Smooth muscle cell (in vitro differentiated cells): ENCODE measurements around the gene DSTN. TPM values are rescaled to one million over a fixed set of nuclear protein-coding genes. Genes with fewer than 3 reads are reported as not detected.

ENCODE experiments used
- DNase-seq: peaks from one replicate; lab custom pipeline; 2025; ENCODE audit not compliant: unreplicated experiment; lab: John Stamatoyannopoulos, UW
- H2AFZ ChIP-seq: fragments of 200-600 bp; sonication (generic); 2 replicates; pipeline ENCODE4 v1.6.0; 2016; ENCODE audit warnings: antibody characterized with exemption, low read depth, mild to moderate bottlenecking
- H3F3A ChIP-seq: fragments of 200-600 bp; sonication (generic); 2 replicates; pipeline ENCODE4 v1.6.0; 2017; ENCODE audit warnings: antibody characterized with exemption, low read depth
- H3K27ac ChIP-seq: fragments of 200-600 bp; sonication (generic); 2 replicates; pipeline ENCODE4 v1.5.1; 2016; ENCODE audit warnings: low read depth, mild to moderate bottlenecking
- H3K27me3 ChIP-seq: fragments of 200-600 bp; sonication (generic); 2 replicates; pipeline ENCODE4 v1.6.1; 2016; ENCODE audit warnings: low read depth, mild to moderate bottlenecking
- H3K36me3 ChIP-seq: fragments of 200-600 bp; sonication (generic); 2 replicates; pipeline ENCODE4 v1.5.1; 2016; ENCODE audit warnings: low read depth
- H3K4me1 ChIP-seq: fragments of 200-600 bp; sonication (generic); 2 replicates; pipeline ENCODE4 v1.5.1; 2016; ENCODE audit warnings: low read depth
- H3K4me2 ChIP-seq: fragments of 200-600 bp; sonication (generic); 2 replicates; pipeline ENCODE4 v1.6.0; 2016; ENCODE audit warnings: mild to moderate bottlenecking
- H3K4me3 ChIP-seq: fragments of 200-600 bp; sonication (generic); 2 replicates; pipeline ENCODE4 v1.5.1; 2016; ENCODE audit warnings: mild to moderate bottlenecking
- H3K79me2 ChIP-seq: fragments of 200-600 bp; sonication (generic); 2 replicates; pipeline ENCODE4 v1.6.0; 2016; ENCODE audit warnings: low read depth, mild to moderate bottlenecking
- H3K9ac ChIP-seq: fragments of 200-600 bp; sonication (generic); 2 replicates; pipeline ENCODE4 v1.6.0; 2016; ENCODE audit warnings: low read depth
- H3K9me3 ChIP-seq: fragments of 200-600 bp; sonication (generic); replicated peaks from 2 replicates; pipeline ENCODE4 v1.5.1; 2016; ENCODE audit warnings: low read depth
- H4K20me1 ChIP-seq: fragments of 200-600 bp; sonication (generic); 2 replicates; pipeline ENCODE4 v1.6.0; 2016; ENCODE audit warnings: low read depth
- CTCF ChIP-seq: fragments of 200-600 bp; sonication (generic); IDR thresholded peaks from 2 replicates; pipeline ENCODE4 v1.5.1; 2017; ENCODE audit warnings: borderline replicate concordance, mild to moderate bottlenecking, antibody characterized with exemption; ENCODE audit not compliant: insufficient read depth, poor library complexity, severe bottlenecking
- WGBS: methylation state at CpG from one replicate; pipeline ENCODE4 v1.1.7; 2016; ENCODE audit warnings: low lambda C conversion rate; 5-methylcytosine and 5-hydroxymethylcytosine counted together
- polyA plus RNA-seq: library from polyadenylated mRNA; unstranded; fragments of >200 nt; fragmentation: Nextera tagmentation; extraction: Ambion mirVana; gene quantifications from 2 replicates; pipeline ENCODE4 v1.2.1, GENCODE V29; 2016
- total RNA-seq: library from RNA; depleted of rRNA; stranded (reverse); fragments of >200 nt; gene quantifications from 2 replicates; pipeline ENCODE4 v1.2.3, GENCODE V29; 2014

DSTN gene
- total and polyA plus RNA-seq, 2 experiments from 2014 or later, result 486 to 534 TPM

- H2AFZ ChIP-seq, result no peak overlapping the region
- H3K4me1 ChIP-seq, result no peaks in the 10 kb centered on the region
- H3K4me2 ChIP-seq, result no peak overlapping the region
- H3K36me3 ChIP-seq, result peaks cover 6% of the 10 kb centered on the region
- no peak overlapping the region for H3K9ac ChIP-seq
- peaks cover 36% of the 10 kb centered on the region for H3K79me2 ChIP-seq
- H3K4me3 ChIP-seq, result no peak overlapping the region
- peaks cover 100% of the 10 kb centered on the region for H4K20me1 ChIP-seq
- no peaks in the 10 kb centered on the region for H3F3A ChIP-seq
- H3K27ac ChIP-seq, result no peak overlapping the region
- TF ChIP-seq CTCF, result no peak
- DNase-seq, result no peak
- no peaks in the 10 kb centered on the region for H3K9me3 ChIP-seq
- WGBS, result 95% methylated on average over 18 of the region's 18 CpGs
- no peaks in the 10 kb centered on the region for H3K27me3 ChIP-seq
These were observed 58.4 kb downstream of the DSTN start for GRCh38 chr20:17628101-17628841.

GRCh38 chr20:17629025-17629424 lies 59.1 kb downstream of the DSTN start:
- Histone ChIP-seq H3F3A (no peaks in the 10 kb centered on the region), H3K9ac (no peak overlapping the region), H3K79me2 (peaks cover 36% of the 10 kb centered on the region), H3K9me3 (no peaks in the 10 kb centered on the region), H3K27me3 (no peaks in the 10 kb centered on the region), H3K36me3 (peaks cover 6% of the 10 kb centered on the region), H3K4me1 (no peaks in the 10 kb centered on the region), H3K4me2 (no peak overlapping the region), H4K20me1 (peaks cover 100% of the 10 kb centered on the region), H2AFZ (no peak overlapping the region), H3K4me3 (no peak overlapping the region), H3K27ac (no peak overlapping the region)
- TF ChIP-seq CTCF, result no peak
- WGBS, result 96% methylated on average over 8 of the region's 8 CpGs
- DNase-seq, result no peak

DNA sequence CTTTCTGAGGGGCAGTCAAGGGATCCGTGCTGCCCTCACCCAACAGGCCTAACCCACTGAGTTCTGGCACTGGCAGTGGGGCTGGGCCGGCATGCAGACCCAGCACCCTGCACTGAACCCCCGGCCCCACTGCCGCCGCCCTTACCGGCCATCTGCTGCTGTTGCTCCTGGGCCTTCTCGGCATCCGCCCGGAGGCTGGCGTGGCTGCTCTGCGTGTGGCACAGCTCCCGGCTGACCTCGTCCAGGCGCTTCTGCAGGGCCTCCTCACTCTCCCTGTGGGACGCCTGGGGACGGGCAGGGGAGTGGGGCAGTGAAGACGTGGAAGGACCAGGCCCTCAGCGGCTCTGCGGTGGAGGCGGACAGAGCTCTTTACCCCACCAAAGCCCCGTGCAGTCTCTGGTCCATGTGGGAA lies 59.8 kb downstream of the DSTN start:
- Histone ChIP-seq H3F3A (no peaks in the 10 kb centered on the region), H3K4me2 (no peak overlapping the region), H3K27ac (no peak overlapping the region), H3K79me2 (peaks cover 36% of the 10 kb centered on the region), H3K9ac (no peak overlapping the region), H3K4me1 (no peaks in the 10 kb centered on the region), H4K20me1 (peaks cover 100% of the 10 kb centered on the region), H3K4me3 (no peak overlapping the region), H3K36me3 (peaks cover 6% of the 10 kb centered on the region), H2AFZ (no peak overlapping the region), H3K27me3 (no peaks in the 10 kb centered on the region), H3K9me3 (no peaks in the 10 kb centered on the region)
- no peak for TF ChIP-seq CTCF
- DNase-seq, result no peak
- 97% methylated on average over 21 of the region's 21 CpGs for WGBS
